ENCODE results near the gene ATRNL1.

GRCh38 chr10:115417585-115418265 lies 324.6 kb downstream of the ATRNL1 start:
- TF ChIP-seq POLR2AphosphoS5 (IDR thresholded peaks at IDR 0.05; ENCODE audit: low read depth) (no peak), CTCF (conservative IDR thresholded peaks at IDR 0.05; ENCODE audit: low read depth in 2 of 2) (peak; percentile 89 to 96)

Measured in GM23338 (cell line).